ENCODE results near the gene PHLDB1.

The PHLDB1 gene

DNA sequence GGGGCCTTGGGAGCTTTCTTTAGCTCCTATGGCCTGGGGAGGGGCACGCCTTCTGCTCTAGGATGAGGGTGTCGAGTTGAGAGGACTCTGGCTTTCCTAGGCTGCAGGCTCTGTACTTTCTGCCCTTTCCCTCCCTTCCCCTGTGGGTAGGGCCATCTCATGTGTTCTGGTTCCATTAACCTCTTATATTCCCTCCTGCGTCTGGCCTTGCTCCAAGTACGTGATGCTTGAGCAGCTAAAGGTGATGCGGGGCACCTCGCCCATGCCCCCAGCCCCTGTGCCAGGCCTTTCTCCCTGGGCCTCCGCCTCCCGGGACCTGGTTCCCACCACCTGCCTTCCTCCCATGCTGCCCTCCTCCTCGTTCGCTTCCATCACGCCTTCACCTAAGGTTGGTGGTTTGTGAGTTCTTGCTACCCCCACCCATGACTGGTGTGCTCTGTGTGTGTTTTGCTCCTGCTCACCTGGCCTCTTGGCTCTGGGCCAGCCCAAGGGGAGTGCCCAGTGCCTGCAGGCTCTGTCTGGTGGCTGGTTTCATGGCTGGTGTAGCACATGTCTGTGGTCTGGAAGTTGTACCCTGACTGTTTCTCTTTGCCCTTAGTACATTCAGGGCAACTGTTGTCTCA, 34.1 kb downstream of the PHLDB1 start:
- DNase-seq, result no peak

DNA sequence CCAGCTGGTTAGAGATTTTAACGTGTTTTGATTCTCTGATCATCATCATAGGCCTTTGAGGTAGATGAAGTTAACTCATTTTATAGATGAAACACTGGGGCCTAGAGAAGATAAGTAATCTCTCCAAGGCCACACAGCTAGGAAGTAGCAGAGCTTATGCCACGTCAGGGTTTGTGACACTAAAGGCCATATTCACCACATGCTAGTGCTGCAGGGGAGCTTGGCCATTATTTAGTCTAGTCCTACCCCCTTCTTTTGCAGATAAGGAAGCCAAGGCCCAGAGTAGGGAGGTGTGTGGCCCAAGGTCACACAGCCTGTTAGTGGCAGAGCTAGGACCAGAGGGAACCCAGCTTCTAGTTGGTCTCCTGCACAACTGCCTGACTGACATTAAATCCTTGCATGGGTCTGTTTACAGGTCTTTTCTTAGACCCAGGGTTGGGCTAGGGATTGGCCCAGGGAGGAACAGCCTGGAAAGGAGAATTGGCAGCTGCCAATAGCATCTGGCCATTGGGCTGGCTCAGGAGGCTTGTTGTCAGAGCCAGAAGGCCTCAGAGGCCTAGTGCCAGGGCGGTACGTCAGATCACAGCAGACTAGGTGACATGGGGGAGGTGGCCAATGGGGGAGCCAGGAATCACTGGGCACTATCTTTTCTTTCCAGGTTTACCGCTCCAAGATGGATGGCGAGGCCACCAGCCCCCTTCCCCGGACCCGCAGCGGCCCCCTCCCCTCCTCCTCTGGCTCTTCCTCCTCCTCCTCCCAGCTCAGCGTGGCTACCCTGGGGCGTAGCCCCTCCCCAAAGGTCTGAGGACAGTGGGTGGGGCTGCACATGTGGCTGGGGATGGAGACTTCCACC, 36.0 kb downstream of the PHLDB1 start:
- no peak for DNase-seq

DNA sequence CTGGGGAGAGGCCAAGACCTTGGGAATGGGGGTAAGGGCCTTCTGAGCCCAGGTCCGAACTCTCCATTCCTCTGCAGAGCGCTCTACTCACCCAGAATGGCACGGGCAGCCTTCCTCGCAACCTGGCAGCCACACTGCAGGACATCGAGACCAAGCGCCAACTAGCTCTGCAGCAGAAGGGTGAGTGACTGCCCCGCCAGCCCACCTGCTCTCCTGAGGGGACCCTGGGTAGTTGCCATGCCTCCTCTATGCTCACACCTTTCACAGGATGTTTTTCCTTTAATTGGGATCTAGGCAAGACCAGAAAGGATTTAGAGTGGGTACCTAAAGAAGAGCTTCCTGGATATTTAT, 36.6 kb downstream of the PHLDB1 start:
- DNase-seq, result no peak

DNA sequence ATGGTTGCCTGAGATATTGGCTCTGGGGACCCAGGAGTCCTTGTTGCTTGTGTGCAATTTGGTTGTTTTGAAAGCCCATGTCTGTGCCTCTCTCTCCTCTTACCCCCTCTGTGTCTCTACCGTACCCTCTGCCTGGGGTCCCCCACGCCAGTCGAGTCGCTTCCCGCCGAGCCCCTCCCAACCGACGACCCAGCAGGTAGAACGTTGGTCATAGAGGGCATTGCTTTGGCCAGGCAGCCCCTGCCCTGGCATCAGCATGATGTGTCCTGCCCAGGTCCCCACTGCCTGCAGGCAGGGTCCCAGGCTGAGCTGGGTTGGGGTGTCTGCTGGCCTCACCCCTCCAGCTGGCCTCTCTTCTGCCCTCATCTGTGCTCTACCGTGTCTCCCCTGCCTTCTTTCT, 37.1 kb downstream of the PHLDB1 start:
- DNase-seq, result no peak

DNA sequence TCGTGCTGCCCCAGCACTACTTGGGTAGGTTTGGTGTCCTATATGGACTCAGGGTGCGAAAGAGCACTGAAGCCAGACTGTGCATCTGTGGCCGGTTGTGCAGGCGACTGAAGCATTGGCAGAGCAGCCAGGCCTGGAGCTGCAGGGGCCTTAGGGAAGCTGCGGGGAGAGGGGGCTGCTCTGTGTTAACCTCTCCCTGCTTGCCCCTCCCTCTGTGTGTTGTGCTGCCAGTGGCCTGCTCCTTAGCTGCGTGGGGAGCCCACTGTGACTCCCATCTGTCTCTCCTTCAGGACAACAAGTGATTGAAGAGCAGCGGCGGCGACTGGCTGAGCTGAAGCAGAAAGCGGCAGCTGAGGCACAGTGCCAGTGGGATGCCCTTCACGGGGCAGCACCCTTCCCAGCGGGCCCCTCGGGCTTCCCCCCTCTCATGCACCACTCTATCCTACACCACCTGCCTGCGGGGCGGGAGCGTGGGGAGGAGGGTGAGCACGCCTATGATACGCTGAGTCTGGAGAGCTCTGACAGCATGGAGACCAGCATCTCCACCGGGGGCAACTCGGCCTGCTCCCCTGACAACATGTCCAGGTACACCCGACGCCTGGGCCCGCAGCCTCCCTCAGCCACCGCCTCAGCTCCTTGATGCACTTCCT, 37.8 kb downstream of the PHLDB1 start:
- no peak for DNase-seq

GRCh38 chr11:118646393-118646792, 39.0 kb downstream of the PHLDB1 start:
- DNase-seq, result no peak

DNA sequence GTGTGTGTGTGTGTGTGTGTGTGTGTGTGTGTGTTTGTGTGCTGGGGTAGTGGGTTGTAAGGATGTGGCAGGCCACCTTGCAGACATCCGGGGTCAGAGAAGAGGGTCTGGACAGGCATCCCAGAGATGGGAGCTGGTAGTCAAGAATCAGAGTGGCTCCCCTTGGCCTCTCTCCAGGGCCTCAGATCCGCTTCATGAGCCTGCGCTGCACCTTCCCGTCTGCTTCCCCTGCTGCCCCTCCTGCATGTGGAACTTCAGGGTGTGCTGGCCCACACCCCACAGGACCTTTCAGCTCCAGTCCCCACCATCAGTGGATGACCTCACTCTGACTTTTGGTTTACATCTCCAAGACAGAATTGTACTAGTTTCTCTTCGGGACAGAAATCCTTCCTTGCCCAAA, 40.9 kb downstream of the PHLDB1 start:
- DNase-seq, result no peak

DNA sequence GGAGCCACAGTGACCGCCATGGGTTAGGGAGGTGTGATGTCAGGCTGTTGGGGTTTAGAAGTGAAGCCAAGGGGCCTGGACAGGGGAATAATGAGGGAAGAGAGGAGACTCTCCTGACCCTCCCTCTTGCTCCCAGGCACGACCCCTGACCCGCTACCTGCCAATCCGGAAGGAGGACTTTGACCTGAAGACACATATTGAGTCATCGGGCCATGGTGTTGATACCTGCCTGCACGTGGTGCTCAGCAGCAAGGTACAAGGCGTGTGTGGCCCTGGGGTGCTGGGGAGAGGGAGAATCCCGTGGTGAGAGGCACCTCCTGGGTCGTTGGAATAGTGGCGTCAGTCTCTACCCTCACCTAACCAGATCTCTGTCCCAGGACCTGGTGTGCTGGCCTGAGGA, 42.5 kb downstream of the PHLDB1 start:
- DNase-seq, result no peak

DNA sequence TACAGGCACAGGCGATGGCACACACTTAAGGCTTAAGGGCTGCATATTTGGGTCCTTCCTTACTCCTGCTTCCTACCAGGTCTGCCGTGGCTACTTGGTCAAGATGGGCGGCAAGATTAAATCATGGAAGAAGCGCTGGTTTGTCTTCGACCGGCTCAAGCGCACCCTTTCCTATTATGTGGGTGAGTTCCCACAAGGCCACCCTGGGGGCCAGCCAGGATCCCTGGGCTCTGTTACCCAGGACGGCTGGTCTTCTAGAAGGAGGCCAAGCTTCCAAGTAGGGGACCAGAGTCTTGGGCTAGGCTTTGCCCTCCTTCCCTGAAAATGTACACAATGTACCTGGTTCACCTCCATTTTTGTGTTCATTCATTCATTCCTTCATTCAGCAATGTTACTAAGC, 43.0 kb downstream of the PHLDB1 start:
- no peak for DNase-seq

DNA sequence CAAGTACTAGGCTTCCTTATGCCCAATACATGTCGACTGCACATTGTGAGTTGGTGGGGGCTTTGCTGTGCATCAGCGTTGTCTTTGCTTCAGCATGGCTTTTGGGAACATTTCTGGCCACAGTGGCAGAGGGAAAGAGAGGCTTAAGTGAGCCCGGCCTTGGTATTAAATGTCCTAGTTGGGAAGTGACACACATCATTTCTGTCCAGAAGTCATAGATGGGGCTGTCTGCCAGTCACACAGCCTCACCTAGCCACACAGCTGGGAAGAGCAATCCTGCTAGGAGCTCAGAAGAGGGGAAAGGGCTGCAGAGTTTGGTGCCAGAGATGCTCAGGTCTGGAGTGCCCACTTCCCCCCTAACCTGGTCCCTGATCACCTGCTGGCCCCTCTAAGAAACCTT, 44.4 kb downstream of the PHLDB1 start:
- no peak for DNase-seq

GRCh38 chr11:118652681-118653181, 45.3 kb downstream of the PHLDB1 start:
- DNase-seq, result no peak

DNA sequence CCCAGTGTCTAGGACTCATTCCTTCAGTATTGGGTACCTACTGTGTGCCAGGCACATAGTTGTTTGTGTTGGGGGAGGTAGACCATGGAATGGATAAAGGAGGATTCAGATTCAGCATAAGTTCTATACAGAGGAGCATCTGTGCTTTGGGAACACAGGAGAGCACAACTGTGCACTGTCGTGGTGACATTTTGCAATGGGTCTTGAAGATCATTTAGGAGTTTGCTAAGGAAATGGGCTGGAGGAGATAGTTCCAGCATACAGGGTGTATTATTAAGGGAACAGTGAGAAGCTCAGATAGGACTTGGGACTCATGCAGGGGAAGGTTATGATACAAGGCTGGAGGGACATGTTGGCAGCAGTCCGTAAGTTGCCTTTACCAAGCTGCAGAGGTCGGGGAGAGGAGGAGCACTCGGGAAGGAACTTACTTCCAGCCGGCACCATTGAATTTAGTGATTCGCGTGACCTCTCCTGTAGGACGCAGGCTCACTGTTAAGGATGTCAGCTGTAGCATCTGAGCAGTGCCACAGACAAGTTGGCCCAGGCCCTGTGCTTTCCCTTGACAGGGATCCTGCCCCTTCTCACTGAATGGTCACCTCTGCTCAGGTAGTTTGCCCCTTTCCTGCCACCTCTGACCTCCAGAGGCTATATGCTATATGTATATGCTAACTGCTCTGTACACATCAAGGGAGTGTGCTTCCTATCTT, 46.4 kb downstream of the PHLDB1 start:
- DNase-seq, result no peak

GRCh38 chr11:118655486-118656190, 48.2 kb downstream of the PHLDB1 start:
- DNase-seq, result no peak

DNA sequence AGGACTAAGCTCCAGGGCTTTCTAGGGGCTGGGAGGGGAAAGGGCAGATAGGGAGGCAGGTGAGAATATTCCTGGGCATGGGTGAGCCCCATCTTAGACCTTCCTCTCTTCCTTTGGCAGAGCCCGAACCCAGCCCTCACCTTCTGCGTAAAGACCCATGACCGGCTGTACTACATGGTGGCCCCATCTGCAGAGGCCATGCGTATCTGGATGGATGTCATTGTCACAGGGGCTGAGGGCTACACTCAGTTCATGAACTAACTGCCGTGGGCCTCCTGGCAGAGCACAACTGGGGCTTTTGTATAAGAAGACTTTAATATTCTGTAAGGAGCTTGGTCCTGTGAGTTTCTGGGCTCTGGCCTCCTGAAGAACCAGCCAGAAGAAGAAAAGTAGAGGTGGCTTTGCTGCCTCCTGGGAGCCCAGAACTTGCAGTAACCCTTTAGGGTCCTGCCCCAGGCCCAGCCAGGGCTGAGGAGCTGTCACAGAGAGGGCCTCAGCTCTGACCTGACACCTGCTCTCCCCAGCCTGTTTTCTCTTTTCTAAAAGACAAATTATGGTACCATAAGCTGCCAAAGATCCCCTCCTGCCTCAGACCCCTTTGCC, 49.2 kb downstream of the PHLDB1 start:
- no peak for DNase-seq

GRCh38 chr11:118657238-118657637, 49.8 kb downstream of the PHLDB1 start:
- no peak for DNase-seq

GRCh38 chr11:118657709-118658428, 50.5 kb downstream of the PHLDB1 start:
- DNase-seq, result no peak

- no peak for DNase-seq
These were observed 51.3 kb downstream of the PHLDB1 start for GRCh38 chr11:118658429-118659313.

GRCh38 chr11:118659314-118659952, 52.0 kb downstream of the PHLDB1 start:
- DNase-seq, result no peak

DNA sequence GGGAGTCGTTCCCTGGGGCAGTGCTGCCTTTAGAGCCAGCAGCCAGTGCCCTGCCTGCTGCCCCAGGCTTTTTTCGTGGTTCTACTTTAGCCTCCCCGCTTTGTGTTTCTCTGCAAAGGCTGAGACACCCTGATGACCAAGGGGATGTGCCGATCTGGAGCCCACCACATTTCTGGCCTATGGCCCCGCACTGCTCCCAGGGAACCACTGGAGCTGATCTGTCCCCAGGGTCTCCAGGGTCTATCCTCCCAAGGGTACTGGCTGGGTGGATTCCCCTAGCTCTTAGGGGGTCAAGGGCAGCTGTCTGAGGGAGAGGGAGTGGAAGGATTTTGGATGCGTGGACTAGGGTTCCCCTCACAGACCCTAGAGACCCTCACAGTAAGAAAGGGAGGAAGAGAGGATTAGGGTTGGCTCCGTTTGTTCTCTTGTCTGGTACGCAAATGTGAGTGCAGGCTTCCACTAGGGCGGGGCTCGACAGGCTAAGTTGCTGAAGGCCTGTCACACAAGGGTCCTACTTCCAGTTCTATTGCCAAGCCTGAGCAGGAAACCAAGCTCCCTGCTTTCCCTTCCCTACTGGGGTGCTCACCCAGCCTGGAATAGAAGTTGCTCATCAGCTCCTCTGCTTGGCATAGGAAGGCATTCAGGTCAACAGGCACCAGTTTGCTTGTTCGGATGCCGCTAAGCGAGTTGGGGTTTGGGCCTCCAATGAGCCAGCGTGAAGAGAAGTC, 52.7 kb downstream of the PHLDB1 start:
- DNase-seq, result no peak
